Astrocyte (in vitro differentiated cells and primary cell): Measurements from ENCODE around the gene KMT2B. TPM values are rescaled to one million over a fixed set of nuclear protein-coding genes. Genes with fewer than 3 reads are reported as not detected.

Experiments
- DNase-seq: peaks from one replicate; pipeline ENCODE4 v3.0.0-alpha.2; 2010; ENCODE audit warnings: low read depth
- FAIRE-seq: peaks from 2 replicates; lab custom pipeline; 2011; peaks lifted over from hg19 to GRCh38; lab: Jason Lieb, UNC
- H2AFZ ChIP-seq: 2 replicates; pipeline ENCODE4 v1.6.0; 2012; ENCODE audit warnings: low read depth, low read length, inconsistent platforms
- H3K27ac ChIP-seq: 2 replicates; pipeline ENCODE4 v1.5.1; 2011; ENCODE audit warnings: low read depth, low read length, inconsistent platforms
- H3K27me3 ChIP-seq: 2 replicates; pipeline ENCODE4 v1.6.0; 2011; ENCODE audit warnings: low read length, inconsistent platforms; ENCODE audit not compliant: insufficient read depth
- H3K36me3 ChIP-seq: 2 replicates; pipeline ENCODE4 v1.5.1; 2011; ENCODE audit warnings: low read length, inconsistent platforms; ENCODE audit not compliant: insufficient read depth
- H3K4me1 ChIP-seq: 2 replicates; pipeline ENCODE4 v1.5.1; 2011; ENCODE audit warnings: low read length, inconsistent platforms; ENCODE audit not compliant: insufficient read depth
- H3K4me2 ChIP-seq: 2 replicates; pipeline ENCODE4 v1.6.0; 2012; ENCODE audit warnings: low read length, inconsistent platforms
- H3K4me3 ChIP-seq: 2 replicates; pipeline ENCODE4 v1.5.1; 2011; ENCODE audit warnings: low read depth, mild to moderate bottlenecking, low read length, inconsistent platforms; ENCODE audit not compliant: insufficient read depth
- H3K79me2 ChIP-seq: 2 replicates; pipeline ENCODE4 v1.6.0; 2012; ENCODE audit warnings: mild to moderate bottlenecking, low read length, inconsistent platforms; ENCODE audit not compliant: insufficient read depth
- H3K9ac ChIP-seq: 2 replicates; pipeline ENCODE4 v1.6.0; 2012; ENCODE audit warnings: mild to moderate bottlenecking, low read length, inconsistent platforms
- H3K9me3 ChIP-seq: 2 replicates; pipeline ENCODE4 v1.5.1; 2012; ENCODE audit warnings: low read depth, mild to moderate bottlenecking, low read length, inconsistent platforms; ENCODE audit not compliant: insufficient read depth
- H4K20me1 ChIP-seq: 2 replicates; pipeline ENCODE4 v1.6.0; 2012; ENCODE audit warnings: low read length, inconsistent platforms; ENCODE audit not compliant: insufficient read depth
- H3K27ac Mint-ChIP-seq: one replicate; pipeline ENCODE4 v1.8.0; 2021; ENCODE audit warnings: mild to moderate bottlenecking, mixed read lengths; ENCODE audit not compliant: unreplicated experiment
- H3K27me3 Mint-ChIP-seq: one replicate; pipeline ENCODE4 v1.8.0; 2021; ENCODE audit warnings: low read depth, mixed read lengths; ENCODE audit not compliant: unreplicated experiment
- H3K36me3 Mint-ChIP-seq: one replicate; pipeline ENCODE4 v1.8.0; 2021; ENCODE audit warnings: low read depth, mixed read lengths; ENCODE audit not compliant: unreplicated experiment
- H3K4me1 Mint-ChIP-seq: one replicate; pipeline ENCODE4 v1.8.0; 2021; ENCODE audit warnings: low read depth, mixed read lengths; ENCODE audit not compliant: unreplicated experiment
- H3K4me3 Mint-ChIP-seq: one replicate; pipeline ENCODE4 v1.8.0; 2021; ENCODE audit warnings: mild to moderate bottlenecking, moderate library complexity, mixed read lengths; ENCODE audit not compliant: unreplicated experiment
- H3K9me3 Mint-ChIP-seq: one replicate; pipeline ENCODE4 v1.8.0; 2021; ENCODE audit warnings: mild to moderate bottlenecking, mixed read lengths; ENCODE audit not compliant: unreplicated experiment
- EZH2 ChIP-seq: IDR thresholded peaks from 2 replicates; pipeline ENCODE4 v1.6.1; 2012; ENCODE audit warnings: mild to moderate bottlenecking, low read length, inconsistent platforms; ENCODE audit not compliant: insufficient read depth
- total RNA-seq: library from RNA; stranded (reverse); gene quantifications from 2 replicates; pipeline ENCODE4 v1.2.1, GENCODE V29; 2021
- TF ChIP-seq, protein P1 (sequence below): IDR thresholded peaks from 2 replicates; pipeline ENCODE4 v1.5.1; 2011; ENCODE audit warnings: low read depth, mild to moderate bottlenecking, inconsistent platforms, low read length, moderate library complexity; ENCODE audit not compliant: insufficient read depth

KMT2B gene
- total RNA-seq, 1 donor from 2014 or later = 28.7 TPM

DNA sequence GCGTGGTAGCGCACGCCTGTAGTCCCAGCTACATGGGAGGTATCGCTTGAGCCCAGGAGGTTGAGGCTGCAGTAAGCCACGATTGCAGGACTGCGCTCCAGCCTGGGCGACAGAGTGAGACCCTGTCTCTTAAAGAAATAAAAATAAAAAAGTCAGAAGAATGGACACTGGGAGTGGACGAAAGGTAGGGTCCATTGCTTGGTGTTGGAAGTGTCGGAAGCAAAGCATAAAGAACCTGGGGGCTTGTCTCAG, 57.2 kb downstream of the KMT2B start:
- Mint-ChIP-seq H3K9me3 (peaks cover 4% of the 10 kb centered on the region), H3K27me3 (peaks cover 19% of the 10 kb centered on the region), H3K4me3 (peak overlapping the region; percentile 84), H3K36me3 (no peaks in the 10 kb centered on the region), H3K4me1 (peaks cover 7% of the 10 kb centered on the region), H3K27ac (peak overlapping the region; percentile 88)
- Histone ChIP-seq H3K27ac (no peak overlapping the region), H2AFZ (peak overlapping the region; percentile 23), H3K9ac (no peak overlapping the region), H3K9me3 (no peaks in the 10 kb centered on the region), H3K4me2 (peak overlapping the region; percentile 93), H3K27me3 (no peaks in the 10 kb centered on the region), H4K20me1 (peaks cover 9% of the 10 kb centered on the region), H3K4me1 (peaks cover 13% of the 10 kb centered on the region), H3K36me3 (no peaks in the 10 kb centered on the region), H3K79me2 (peaks cover 5% of the 10 kb centered on the region), H3K4me3 (peak overlapping the region; percentile 61)
- TF ChIP-seq, protein P1, sequence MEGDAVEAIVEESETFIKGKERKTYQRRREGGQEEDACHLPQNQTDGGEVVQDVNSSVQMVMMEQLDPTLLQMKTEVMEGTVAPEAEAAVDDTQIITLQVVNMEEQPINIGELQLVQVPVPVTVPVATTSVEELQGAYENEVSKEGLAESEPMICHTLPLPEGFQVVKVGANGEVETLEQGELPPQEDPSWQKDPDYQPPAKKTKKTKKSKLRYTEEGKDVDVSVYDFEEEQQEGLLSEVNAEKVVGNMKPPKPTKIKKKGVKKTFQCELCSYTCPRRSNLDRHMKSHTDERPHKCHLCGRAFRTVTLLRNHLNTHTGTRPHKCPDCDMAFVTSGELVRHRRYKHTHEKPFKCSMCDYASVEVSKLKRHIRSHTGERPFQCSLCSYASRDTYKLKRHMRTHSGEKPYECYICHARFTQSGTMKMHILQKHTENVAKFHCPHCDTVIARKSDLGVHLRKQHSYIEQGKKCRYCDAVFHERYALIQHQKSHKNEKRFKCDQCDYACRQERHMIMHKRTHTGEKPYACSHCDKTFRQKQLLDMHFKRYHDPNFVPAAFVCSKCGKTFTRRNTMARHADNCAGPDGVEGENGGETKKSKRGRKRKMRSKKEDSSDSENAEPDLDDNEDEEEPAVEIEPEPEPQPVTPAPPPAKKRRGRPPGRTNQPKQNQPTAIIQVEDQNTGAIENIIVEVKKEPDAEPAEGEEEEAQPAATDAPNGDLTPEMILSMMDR = no peak
- TF ChIP-seq EZH2 = no peak
- FAIRE-seq (no peak), DNase-seq (no peak)

DNA sequence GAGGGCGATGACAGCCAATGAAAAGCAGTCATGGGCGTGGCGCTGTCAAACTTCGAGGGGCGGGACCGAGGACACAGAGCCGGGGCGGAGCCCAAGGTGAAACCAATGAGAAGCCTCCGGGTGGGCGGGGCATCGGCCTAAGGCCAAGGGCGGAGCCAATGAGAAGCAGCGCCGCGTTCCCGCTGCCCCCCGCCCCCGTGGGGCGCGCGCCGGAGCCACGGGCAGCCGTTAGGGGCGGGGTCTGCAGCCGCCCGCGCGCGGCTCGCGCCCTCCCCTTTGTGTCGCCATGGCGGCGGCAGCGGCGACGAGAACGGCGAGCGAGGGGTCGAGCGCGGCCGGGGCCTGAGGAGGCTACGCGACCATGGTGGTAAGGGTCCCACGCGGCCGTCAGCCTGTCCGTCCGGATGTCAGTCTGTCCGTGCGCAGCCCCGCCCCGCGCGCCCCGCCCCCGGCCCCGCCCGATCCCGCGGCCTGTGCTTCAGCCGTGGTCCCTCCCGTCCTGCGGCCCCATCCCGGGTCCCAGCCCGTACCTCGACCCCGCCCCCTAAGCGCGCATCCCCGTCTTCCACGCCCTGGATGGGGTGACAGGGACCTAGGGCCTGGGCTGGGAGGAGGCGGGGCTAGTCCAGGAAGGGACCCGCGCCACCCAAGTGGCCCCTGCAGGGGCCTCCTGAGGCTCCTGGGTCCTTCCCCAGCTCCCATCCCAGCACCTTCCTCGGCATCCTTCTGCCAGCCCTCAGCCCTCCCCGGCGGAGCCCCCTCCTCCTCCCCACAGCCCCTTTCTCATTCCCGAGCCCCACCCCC, 57.7 kb downstream of the KMT2B start, which contains the start of gene ARHGAP33:
ARHGAP33 (plus strand) TSS at position 267 of the 804 bp plus-strand sequence; CDS start at position 362, 95 bp downstream.
- Histone ChIP-seq H3K9me3 (no peaks in the 10 kb centered on the region), H3K4me1 (peaks cover 13% of the 10 kb centered on the region), H3K27me3 (no peaks in the 10 kb centered on the region), H3K4me2 (peak within 1 kb of the TSS; percentile 93), H3K27ac (no peak within 1 kb of the TSS), H3K79me2 (peaks cover 5% of the 10 kb centered on the region), H4K20me1 (peaks cover 9% of the 10 kb centered on the region), H2AFZ (peak within 1 kb of the TSS; percentile 75), H3K36me3 (no peaks in the 10 kb centered on the region), H3K9ac (peak within 1 kb of the TSS; percentile 76), H3K4me3 (peak within 1 kb of the TSS; percentile 61)
- peak within 1 kb of the TSS; percentile 84 for H3K4me3 Mint-ChIP-seq
- H3K27me3 Mint-ChIP-seq = peaks cover 20% of the 10 kb centered on the region
- H3K36me3 Mint-ChIP-seq = no peaks in the 10 kb centered on the region
- FAIRE-seq = no peak
- peaks cover 7% of the 10 kb centered on the region for H3K4me1 Mint-ChIP-seq
- H3K9me3 Mint-ChIP-seq = peaks cover 4% of the 10 kb centered on the region
- peak; percentile 80 for DNase-seq
- peak within 1 kb of the TSS; percentile 88 for H3K27ac Mint-ChIP-seq
- TF ChIP-seq, protein P1 = no peak
- TF ChIP-seq EZH2 = no peak
